Adrenal gland (tissue), 5 donors: ENCODE results near the gene ZBTB46.
A peak's percentile ranks its signal among the peaks of the same experiment; 100 is the strongest.

ENCODE experiments used
- POLR2A ChIP-seq, 2 donors: fragments of 450-650 bp; IDR thresholded peaks; one replicate each; pipeline ENCODE4 v1.6.1; 2017; ENCODE audit warnings: antibody characterized with exemption in 2 of 2, mild to moderate bottlenecking in 2 of 2, moderate library complexity in 1 of 2
- TF ChIP-seq, protein P1 (sequence below), 6 experiments: fragments of 450-650 bp in 4 of 6; fragments of 200-600 bp in 2 of 6; sonication (generic) in 1 of 6; IDR thresholded peaks; 1 replicate in 5 of 6; 2 replicates in 1 of 6; pipeline versions ENCODE4 v1.5.1 to v1.8.0; 2016 to 2021; ENCODE audit warnings: antibody characterized with exemption in 6 of 6, mild to moderate bottlenecking in 2 of 6, moderate library complexity in 1 of 6
- donor health status: DM: no; HTN: no; CAD: no.

DNA sequence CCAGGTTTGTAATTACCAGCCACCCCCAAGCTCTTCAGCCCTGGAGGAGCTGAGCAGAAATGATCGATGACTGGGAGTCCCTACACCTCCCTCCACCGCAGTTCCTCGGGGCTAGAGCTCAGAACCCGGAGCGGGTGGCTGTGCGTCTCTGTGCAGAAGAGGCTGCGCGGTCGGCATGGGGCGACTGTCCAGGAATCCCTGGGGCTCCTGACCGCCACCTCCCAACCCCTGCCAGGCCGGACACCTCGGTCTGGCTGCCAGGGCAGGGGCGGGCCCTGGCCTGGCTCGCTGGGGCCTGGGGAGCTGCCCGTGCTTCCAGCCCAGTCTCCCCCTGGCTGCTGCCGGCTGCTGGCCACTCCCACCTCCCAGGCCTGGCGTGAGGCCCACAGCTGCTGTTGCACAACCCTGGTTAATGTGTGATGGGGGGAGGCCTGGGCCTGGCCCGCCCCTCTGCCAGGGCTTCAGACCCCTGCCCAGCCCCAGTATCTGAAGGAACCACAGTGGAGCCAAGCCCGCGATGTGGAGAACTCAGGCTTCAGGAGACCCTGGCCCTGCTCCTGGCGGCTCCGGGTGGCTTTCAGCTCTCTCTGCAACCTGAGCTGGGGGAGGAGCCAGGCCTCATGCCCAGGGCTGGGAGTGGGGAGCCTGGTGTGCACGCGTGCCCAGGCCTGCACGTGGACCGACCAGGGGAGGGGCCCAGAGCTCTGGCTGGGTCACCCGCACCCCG, 90.3 kb downstream of the ZBTB46 start:
- TF ChIP-seq POLR2A (IDR thresholded peaks at IDR 0.05) = peak in 1 of 2 donors; percentile 81
- TF ChIP-seq, protein P1, sequence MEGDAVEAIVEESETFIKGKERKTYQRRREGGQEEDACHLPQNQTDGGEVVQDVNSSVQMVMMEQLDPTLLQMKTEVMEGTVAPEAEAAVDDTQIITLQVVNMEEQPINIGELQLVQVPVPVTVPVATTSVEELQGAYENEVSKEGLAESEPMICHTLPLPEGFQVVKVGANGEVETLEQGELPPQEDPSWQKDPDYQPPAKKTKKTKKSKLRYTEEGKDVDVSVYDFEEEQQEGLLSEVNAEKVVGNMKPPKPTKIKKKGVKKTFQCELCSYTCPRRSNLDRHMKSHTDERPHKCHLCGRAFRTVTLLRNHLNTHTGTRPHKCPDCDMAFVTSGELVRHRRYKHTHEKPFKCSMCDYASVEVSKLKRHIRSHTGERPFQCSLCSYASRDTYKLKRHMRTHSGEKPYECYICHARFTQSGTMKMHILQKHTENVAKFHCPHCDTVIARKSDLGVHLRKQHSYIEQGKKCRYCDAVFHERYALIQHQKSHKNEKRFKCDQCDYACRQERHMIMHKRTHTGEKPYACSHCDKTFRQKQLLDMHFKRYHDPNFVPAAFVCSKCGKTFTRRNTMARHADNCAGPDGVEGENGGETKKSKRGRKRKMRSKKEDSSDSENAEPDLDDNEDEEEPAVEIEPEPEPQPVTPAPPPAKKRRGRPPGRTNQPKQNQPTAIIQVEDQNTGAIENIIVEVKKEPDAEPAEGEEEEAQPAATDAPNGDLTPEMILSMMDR (IDR thresholded peaks at IDR 0.05) = peak in 5 of 6 experiments; percentile 9 to 53 (median 18)
